GM12878 (cell line): ENCODE data around the gene HPS3. TPM values are rescaled to one million over a fixed set of nuclear protein-coding genes. Genes with fewer than 3 reads are reported as not detected.

Experiments
- ATAC-seq: fragments of 200-7000 bp; cut with Tn5 transposase; 3 replicates; pipeline ENCODE4 v1.9.1; 2020; ENCODE audit warnings: mild to moderate bottlenecking, moderate library complexity
- BruUV-seq: library from RNA; stranded (reverse); fragments of 400-500 nt; replicated peaks from 2 replicates; lab custom pipeline; 2021; lab: Mats Ljungman, UMichigan
- CTCF ChIA-PET: fragments of 300-600 bp; sonication (Branson Sonifier 250); formaldehyde crosslinking; extraction: SDS; loops from one replicate; lab custom pipeline; 2021; ENCODE audit warnings: inconsistent platforms; lab: Yijun Ruan, JAX
- POLR2A ChIA-PET: fragments of 350-600 bp; formaldehyde crosslinking; extraction: SDS; loops from one replicate; lab custom pipeline; 2021; ENCODE audit warnings: inconsistent platforms; lab: Charles Lee
- RAD21 ChIA-PET: fragments of 300-600 bp; sonication (Branson Sonifier 250); formaldehyde crosslinking; loops from one replicate; lab custom pipeline; 2023; ENCODE audit warnings: antibody characterized with exemption; ENCODE audit not compliant: unreplicated experiment; lab: Charles Lee
- SMC1A ChIA-PET: fragments of 300-600 bp; sonication (Branson Sonifier 250); formaldehyde crosslinking; loops from one replicate; lab custom pipeline; 2023; ENCODE audit not compliant: unreplicated experiment, uncharacterized antibody; lab: Charles Lee
- DNase-seq: peaks from one replicate; pipeline ENCODE4 v3.0.0-alpha.2; 2011; ENCODE audit warnings: low read depth, low spot score
- FAIRE-seq: peaks from 3 replicates; lab custom pipeline; 2011; peaks lifted over from hg19 to GRCh38; lab: Jason Lieb, UNC
- H2AFZ ChIP-seq: 2 replicates; pipeline ENCODE4 v1.6.0; 2011; ENCODE audit warnings: low read depth, low read length, control low read depth; ENCODE audit not compliant: control insufficient read depth
- H3K27ac ChIP-seq: 2 replicates; pipeline ENCODE4 v1.5.1; 2011; ENCODE audit warnings: control low read depth; ENCODE audit not compliant: control insufficient read depth, insufficient read depth
- H3K27me3 ChIP-seq, 2 experiments: replicated peaks in 1 of 2; 2 replicates each; pipeline versions ENCODE4 v1.6.0 to v1.6.1; 2011; ENCODE audit warnings: low read length in 1 of 2; ENCODE audit not compliant: control insufficient read depth in 2 of 2, insufficient read depth in 2 of 2
- H3K36me3 ChIP-seq, 2 experiments: 2 replicates each; pipeline ENCODE4 v1.5.1; 2011; ENCODE audit warnings: low read length in 1 of 2; ENCODE audit not compliant: control insufficient read depth in 2 of 2, insufficient read depth in 2 of 2
- H3K4me1 ChIP-seq: 2 replicates; pipeline ENCODE4 v1.6.1; 2011; ENCODE audit warnings: mild to moderate bottlenecking, low read length, moderate library complexity, mixed read lengths; ENCODE audit not compliant: control insufficient read depth, insufficient read depth
- H3K4me2 ChIP-seq: 2 replicates; pipeline ENCODE4 v1.6.0; 2011; ENCODE audit warnings: control low read depth; ENCODE audit not compliant: control insufficient read depth, insufficient read depth
- H3K4me3 ChIP-seq: fragments of 200-600 bp; sonication (generic); 2 replicates; pipeline ENCODE4 v1.5.1; 2016
- H3K79me2 ChIP-seq: 2 replicates; pipeline ENCODE4 v1.6.0; 2011; ENCODE audit warnings: low read length; ENCODE audit not compliant: control insufficient read depth, insufficient read depth
- H3K9ac ChIP-seq: 2 replicates; pipeline ENCODE4 v1.8.0; 2011; ENCODE audit warnings: low read length, control low read depth, mixed read lengths; ENCODE audit not compliant: control insufficient read depth, insufficient read depth
- H3K9me3 ChIP-seq: replicated peaks from 3 replicates; pipeline ENCODE4 v1.5.1; 2011; ENCODE audit warnings: mild to moderate bottlenecking, low read length; ENCODE audit not compliant: control insufficient read depth, insufficient read depth
- H4K20me1 ChIP-seq: 2 replicates; pipeline ENCODE4 v1.6.0; 2011; ENCODE audit not compliant: control insufficient read depth, insufficient read depth
- BRCA1 ChIP-seq: IDR thresholded peaks from 2 replicates; pipeline ENCODE4 v1.6.1; 2011; ENCODE audit warnings: low read depth, low read length, improper control_type of control experiment
- ESRRA ChIP-seq: IDR thresholded peaks from 2 replicates; pipeline ENCODE4 v1.6.1; 2012; ENCODE audit warnings: mild to moderate bottlenecking, low read length, improper control_type of control experiment
- FOS ChIP-seq: IDR thresholded peaks from 3 replicates; pipeline ENCODE4 v1.6.1; 2011; ENCODE audit warnings: borderline replicate concordance; ENCODE audit not compliant: insufficient read length; ENCODE audit errors: extremely low read depth
- GABPA ChIP-seq: IDR thresholded peaks from 2 replicates; pipeline ENCODE4 v1.6.1; 2014; ENCODE audit warnings: antibody characterized with exemption, low read depth, mild to moderate bottlenecking, inconsistent platforms
- IKZF1 ChIP-seq: fragments of 450-650 bp; conservative IDR thresholded peaks from 2 replicates; pipeline ENCODE4 v1.6.1; 2017; ENCODE audit warnings: antibody characterized with exemption, mild to moderate bottlenecking
- KLF5 ChIP-seq: fragments of 450-650 bp; IDR thresholded peaks from 2 replicates; pipeline ENCODE4 v1.6.1; 2014; ENCODE audit warnings: mild to moderate bottlenecking; ENCODE audit not compliant: partially characterized antibody
- MEF2B ChIP-seq: fragments of 450-650 bp; IDR thresholded peaks from 2 replicates; pipeline ENCODE4 v1.6.1; 2018; ENCODE audit warnings: mild to moderate bottlenecking, moderate library complexity; ENCODE audit not compliant: partially characterized antibody, poor library complexity, severe bottlenecking
- NR2C1 ChIP-seq: fragments of 450-650 bp; IDR thresholded peaks from 2 replicates; pipeline ENCODE4 v1.6.1; 2017; ENCODE audit warnings: antibody characterized with exemption, mild to moderate bottlenecking, moderate library complexity
- SIN3A ChIP-seq: IDR thresholded peaks from 2 replicates; pipeline ENCODE4 v1.6.1; 2012; ENCODE audit warnings: low read depth, low read length, improper control_type of control experiment
- SUZ12 ChIP-seq: fragments of 200-600 bp; sonication (generic); IDR thresholded peaks from one replicate; pipeline ENCODE4 v1.6.1; 2018; ENCODE audit warnings: antibody characterized with exemption, mild to moderate bottlenecking; ENCODE audit not compliant: unreplicated experiment
- ZBTB40 ChIP-seq: fragments of 450-650 bp; IDR thresholded peaks from 2 replicates; pipeline ENCODE4 v1.6.1; 2016; ENCODE audit warnings: mild to moderate bottlenecking, moderate library complexity, borderline replicate concordance
- WGBS: methylation state at CpG from one replicate; pipeline ENCODE4 v1.1.6; 2016; ENCODE audit warnings: low lambda C conversion rate; ENCODE audit not compliant: insufficient replicate concordance, insufficient coverage; ENCODE audit errors: missing lambda C conversion rate; 5-methylcytosine and 5-hydroxymethylcytosine counted together
- in situ Hi-C: fragments of 300-500 bp; cut with MboI; formaldehyde crosslinking; loops from 9 replicates; pipeline ENCODE4 v1.14.3; 2018; ENCODE audit warnings: mixed read lengths
- intact Hi-C: fragments of 100-400 bp; cut with micrococcal nuclease; formaldehyde crosslinking; loops from one replicate; pipeline ENCODE4 v1.14.2; 2022; ENCODE audit not compliant: unreplicated experiment
- polyA plus RNA-seq, 11 experiments: library from polyadenylated mRNA; depleted of rRNA in 4 of 11; unstranded in 6 of 11; stranded (reverse) in 5 of 11; fragments of >200 nt; fragmentation: Nextera tagmentation in 4 of 11; fragmentation: Illumina TruSeq in 1 of 11; extraction: Ambion mirVana in 4 of 11; extraction: Trizol in 1 of 11; gene quantifications; 1 replicate in 1 of 11; 2 replicates in 10 of 11; pipeline versions ENCODE4 v1.2.1 to v1.2.3, GENCODE V29; 2011 to 2016; ENCODE audit warnings: inconsistent platforms in 2 of 11, missing spikeins in 2 of 11, low read depth in 1 of 11
- total RNA-seq, 4 experiments: library from RNA; depleted of rRNA in 3 of 4; stranded (reverse); fragments of >200 nt in 3 of 4; fragmentation: Illumina TruSeq in 1 of 4; extraction: Trizol in 1 of 4; gene quantifications; 2 replicates each; pipeline versions ENCODE4 v1.2.1 to v1.2.3, GENCODE V29; 2013 to 2021
- TF ChIP-seq, protein P1 (sequence below): fragments of 150-350 bp; IDR thresholded peaks from 2 replicates; pipeline ENCODE4 v1.6.1; 2014; ENCODE audit warnings: mild to moderate bottlenecking, low read depth, low read length
- TF ChIP-seq, protein P2 (sequence below): fragments of 450-650 bp; IDR thresholded peaks from 2 replicates; pipeline ENCODE4 v1.6.1; 2016; ENCODE audit warnings: mild to moderate bottlenecking

Gene HPS3
- total and polyA plus RNA-seq, 10 of the 15 experiments (the other 5 are each of a cell fraction or from before 2014, with no cell fraction given): 2.7 to 26.5 (median 14.8) TPM

DNA sequence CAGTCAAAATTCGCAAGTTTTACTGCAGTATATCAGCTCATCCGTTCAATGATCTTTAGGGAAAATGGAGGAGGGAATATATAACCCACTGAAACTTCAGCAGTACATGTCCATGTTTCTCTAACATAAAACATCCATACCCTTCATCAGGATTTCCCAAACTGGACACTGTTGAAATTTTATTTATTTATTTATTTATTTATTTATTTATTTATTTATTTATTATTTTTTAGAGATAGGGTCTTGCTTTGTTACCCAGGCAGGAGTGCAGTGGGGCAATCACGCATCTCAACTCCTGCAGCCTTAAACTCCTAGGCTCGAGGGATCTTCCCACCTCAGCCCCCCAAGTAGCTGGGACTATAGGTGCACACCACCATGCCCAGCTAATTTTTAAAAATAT, 28.3 kb upstream of the HPS3 start (continued):
- TF ChIP-seq, protein P1, sequence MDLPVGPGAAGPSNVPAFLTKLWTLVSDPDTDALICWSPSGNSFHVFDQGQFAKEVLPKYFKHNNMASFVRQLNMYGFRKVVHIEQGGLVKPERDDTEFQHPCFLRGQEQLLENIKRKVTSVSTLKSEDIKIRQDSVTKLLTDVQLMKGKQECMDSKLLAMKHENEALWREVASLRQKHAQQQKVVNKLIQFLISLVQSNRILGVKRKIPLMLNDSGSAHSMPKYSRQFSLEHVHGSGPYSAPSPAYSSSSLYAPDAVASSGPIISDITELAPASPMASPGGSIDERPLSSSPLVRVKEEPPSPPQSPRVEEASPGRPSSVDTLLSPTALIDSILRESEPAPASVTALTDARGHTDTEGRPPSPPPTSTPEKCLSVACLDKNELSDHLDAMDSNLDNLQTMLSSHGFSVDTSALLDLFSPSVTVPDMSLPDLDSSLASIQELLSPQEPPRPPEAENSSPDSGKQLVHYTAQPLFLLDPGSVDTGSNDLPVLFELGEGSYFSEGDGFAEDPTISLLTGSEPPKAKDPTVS: no peak
- TF ChIP-seq SUZ12: no peak
- no peak for TF ChIP-seq NR2C1
- TF ChIP-seq KLF5: no peak
- TF ChIP-seq, protein P2, sequence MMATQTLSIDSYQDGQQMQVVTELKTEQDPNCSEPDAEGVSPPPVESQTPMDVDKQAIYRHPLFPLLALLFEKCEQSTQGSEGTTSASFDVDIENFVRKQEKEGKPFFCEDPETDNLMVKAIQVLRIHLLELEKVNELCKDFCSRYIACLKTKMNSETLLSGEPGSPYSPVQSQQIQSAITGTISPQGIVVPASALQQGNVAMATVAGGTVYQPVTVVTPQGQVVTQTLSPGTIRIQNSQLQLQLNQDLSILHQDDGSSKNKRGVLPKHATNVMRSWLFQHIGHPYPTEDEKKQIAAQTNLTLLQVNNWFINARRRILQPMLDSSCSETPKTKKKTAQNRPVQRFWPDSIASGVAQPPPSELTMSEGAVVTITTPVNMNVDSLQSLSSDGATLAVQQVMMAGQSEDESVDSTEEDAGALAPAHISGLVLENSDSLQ: no peak

GRCh38 chr3:149101641-149102040, 27.8 kb upstream of the HPS3 start:
- Histone ChIP-seq H3K9ac (no peak overlapping the region), H3K4me1 (no peaks in the 10 kb centered on the region), H3K9me3 (no peaks in the 10 kb centered on the region; the same call in 2 of the 3 replicates), H3K36me3 (no peaks in the 10 kb centered on the region), H3K79me2 (no peaks in the 10 kb centered on the region), H3K4me3 (no peak overlapping the region), H2AFZ (no peak overlapping the region), H3K27me3 (no peaks in the 10 kb centered on the region), H3K27ac (no peak overlapping the region), H3K4me2 (no peak overlapping the region), H4K20me1 (no peaks in the 10 kb centered on the region)
- WGBS: 50% methylated on average over 3 of the region's 3 CpGs
- ATAC-seq: no peak
- ChIA-PET RAD21 (no interaction called here), POLR2A (no interaction called here), CTCF (interaction anchor here (0.6 to 1.3 kb wide), 2 partner anchors 19 to 21 kb away, joined by 3 to 6 read pairs; no protein-coding TSS in a partner anchor), SMC1A (no interaction called here)
- no peak for FAIRE-seq
- no TSS peak for BruUV-seq
- DNase-seq: no peak
- in situ Hi-C loops: no loop called here
- intact Hi-C loops: no loop called here
- TF ChIP-seq SIN3A: no peak
- no peak for TF ChIP-seq ZBTB40
- no peak for TF ChIP-seq GABPA
- TF ChIP-seq ESRRA: no peak
- TF ChIP-seq BRCA1: no peak
- TF ChIP-seq FOS: no peak
- TF ChIP-seq MEF2B: no peak
- no peak for TF ChIP-seq IKZF1
- TF ChIP-seq, protein P1: no peak
